Endothelial cell of umbilical vein (primary cell): ENCODE measurements around the gene CSF2.

Experiments
- EZH2 ChIP-seq: IDR thresholded peaks from 2 replicates; pipeline ENCODE4 v1.6.1; 2012; ENCODE audit warnings: borderline replicate concordance, low read depth, mild to moderate bottlenecking, moderate library complexity, low read length, inconsistent platforms; ENCODE audit not compliant: severe bottlenecking
- FOS ChIP-seq: IDR thresholded peaks from 2 replicates; pipeline ENCODE4 v1.6.1; 2011; ENCODE audit warnings: mild to moderate bottlenecking, low read length, moderate library complexity, borderline replicate concordance; ENCODE audit not compliant: insufficient read depth
- GATA2 ChIP-seq: IDR thresholded peaks from 2 replicates; pipeline ENCODE4 v1.7.0; 2011; ENCODE audit warnings: low read depth, mild to moderate bottlenecking, moderate library complexity, mixed read lengths, low read length; ENCODE audit not compliant: insufficient read length, insufficient read depth
- JUN ChIP-seq: IDR thresholded peaks from 2 replicates; pipeline ENCODE4 v1.6.1; 2011; ENCODE audit warnings: borderline replicate concordance, low read depth; ENCODE audit not compliant: insufficient read length, insufficient read depth
- MAX ChIP-seq: IDR thresholded peaks from 2 replicates; pipeline ENCODE4 v1.6.1; 2011; ENCODE audit not compliant: insufficient read depth, insufficient read length
- MYC ChIP-seq: IDR thresholded peaks from one replicate; pipeline ENCODE4 v1.6.1; 2011; ENCODE audit warnings: mild to moderate bottlenecking, low read depth, low read length
- POLR2A ChIP-seq: IDR thresholded peaks from 2 replicates; pipeline ENCODE4 v1.6.1; 2012; ENCODE audit warnings: low read depth, mild to moderate bottlenecking, control low read depth, low read length
- POLR2AphosphoS5 ChIP-seq: IDR thresholded peaks from 2 replicates; pipeline ENCODE4 v1.6.1; 2012; ENCODE audit warnings: low read depth, mild to moderate bottlenecking, control low read depth, low read length, moderate library complexity; ENCODE audit not compliant: insufficient read depth
- TF ChIP-seq, protein P1 (sequence below), 2 donors: IDR thresholded peaks; 1 replicate in 1 of 2; 2 replicates in 1 of 2; pipeline ENCODE4 v1.5.1; 2011; ENCODE audit warnings: low read length in 2 of 2, mild to moderate bottlenecking in 2 of 2, moderate library complexity in 2 of 2, control low read depth in 1 of 2, inconsistent platforms in 1 of 2, low read depth in 1 of 2; ENCODE audit not compliant: insufficient read depth in 1 of 2; ENCODE audit errors: extremely low read depth in 1 of 2

DNA sequence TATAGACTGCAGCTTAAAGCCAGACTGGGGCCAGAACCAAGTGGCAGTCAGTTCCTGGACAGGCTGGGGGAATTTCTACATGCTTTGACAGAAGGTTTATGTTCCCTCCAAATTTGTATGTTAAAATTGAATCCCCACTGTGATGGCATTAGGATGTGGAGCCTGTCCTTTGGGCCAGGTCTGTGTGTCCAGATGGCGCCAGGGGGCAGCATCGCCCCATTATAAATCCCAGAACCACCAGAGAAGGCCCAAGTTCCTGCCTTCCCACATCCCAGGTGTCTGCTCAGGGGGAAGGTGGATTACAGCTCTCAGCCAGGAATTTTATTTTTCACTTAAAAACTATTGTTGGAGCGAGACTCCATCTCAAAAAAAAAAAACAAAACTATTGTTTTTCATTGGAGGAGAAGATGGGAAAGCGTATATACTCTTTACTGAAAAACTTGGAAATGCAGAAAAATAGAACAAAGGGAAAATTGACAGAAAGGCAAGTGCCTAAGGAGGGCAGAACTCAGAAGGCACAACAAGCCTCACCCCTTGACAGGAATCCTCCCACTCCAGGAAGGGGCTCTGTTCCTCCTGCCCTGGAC, 8.1 kb upstream of the CSF2 start:
- TF ChIP-seq, protein P1, sequence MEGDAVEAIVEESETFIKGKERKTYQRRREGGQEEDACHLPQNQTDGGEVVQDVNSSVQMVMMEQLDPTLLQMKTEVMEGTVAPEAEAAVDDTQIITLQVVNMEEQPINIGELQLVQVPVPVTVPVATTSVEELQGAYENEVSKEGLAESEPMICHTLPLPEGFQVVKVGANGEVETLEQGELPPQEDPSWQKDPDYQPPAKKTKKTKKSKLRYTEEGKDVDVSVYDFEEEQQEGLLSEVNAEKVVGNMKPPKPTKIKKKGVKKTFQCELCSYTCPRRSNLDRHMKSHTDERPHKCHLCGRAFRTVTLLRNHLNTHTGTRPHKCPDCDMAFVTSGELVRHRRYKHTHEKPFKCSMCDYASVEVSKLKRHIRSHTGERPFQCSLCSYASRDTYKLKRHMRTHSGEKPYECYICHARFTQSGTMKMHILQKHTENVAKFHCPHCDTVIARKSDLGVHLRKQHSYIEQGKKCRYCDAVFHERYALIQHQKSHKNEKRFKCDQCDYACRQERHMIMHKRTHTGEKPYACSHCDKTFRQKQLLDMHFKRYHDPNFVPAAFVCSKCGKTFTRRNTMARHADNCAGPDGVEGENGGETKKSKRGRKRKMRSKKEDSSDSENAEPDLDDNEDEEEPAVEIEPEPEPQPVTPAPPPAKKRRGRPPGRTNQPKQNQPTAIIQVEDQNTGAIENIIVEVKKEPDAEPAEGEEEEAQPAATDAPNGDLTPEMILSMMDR (IDR thresholded peaks at IDR 0.05; ENCODE audit: extremely low read depth in 1 of 2, insufficient read depth in 1 of 2, low read depth in 1 of 2, low read length in 2 of 2), result peak; percentile 72 to 75
- TF ChIP-seq POLR2AphosphoS5 (no peak), POLR2A (no peak), GATA2 (no peak), EZH2 (no peak), MAX (no peak), MYC (no peak), JUN (no peak), FOS (no peak)
